HG02970 (cell line): Measurements from ENCODE around the gene ANKMY1.

Experiments used
- ATAC-seq: cut with Tn5 transposase; IDR thresholded peaks from one replicate; pipeline ENCODE4 v1.9.1; 2021; ENCODE audit warnings: mild to moderate bottlenecking, moderate library complexity, moderate number of reproducible peaks; ENCODE audit not compliant: unreplicated experiment, low FRiP score

The ANKMY1 gene

DNA sequence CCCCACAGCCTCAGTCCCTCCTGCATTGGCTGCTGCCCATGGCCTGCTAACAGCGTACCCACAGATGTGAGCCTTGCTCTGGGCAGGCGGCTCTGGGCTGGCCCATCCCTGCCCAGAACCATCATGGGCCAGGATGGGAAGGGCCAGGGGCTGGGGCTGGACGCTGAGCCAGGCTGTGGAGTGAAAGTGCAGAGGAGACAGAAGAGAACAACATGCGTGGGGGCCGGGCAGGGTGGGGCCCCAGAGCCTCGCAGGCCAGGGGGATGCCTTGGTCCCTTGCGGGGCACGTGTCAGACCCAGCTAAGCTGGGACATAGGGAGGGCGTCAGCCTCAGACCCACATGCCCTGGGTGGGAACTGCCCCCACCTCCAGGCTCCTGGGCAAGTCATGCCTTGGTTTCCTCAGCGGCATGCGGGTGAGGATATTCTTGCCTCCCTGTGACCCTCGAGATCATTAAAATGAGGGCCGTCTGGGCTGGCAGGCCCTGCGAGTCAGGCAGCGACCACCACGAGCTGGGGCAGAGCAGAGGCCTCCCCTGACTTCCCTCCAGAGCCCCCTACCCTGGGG is 95.0 kb downstream of the ANKMY1 start:
- ATAC-seq, result no peak

DNA sequence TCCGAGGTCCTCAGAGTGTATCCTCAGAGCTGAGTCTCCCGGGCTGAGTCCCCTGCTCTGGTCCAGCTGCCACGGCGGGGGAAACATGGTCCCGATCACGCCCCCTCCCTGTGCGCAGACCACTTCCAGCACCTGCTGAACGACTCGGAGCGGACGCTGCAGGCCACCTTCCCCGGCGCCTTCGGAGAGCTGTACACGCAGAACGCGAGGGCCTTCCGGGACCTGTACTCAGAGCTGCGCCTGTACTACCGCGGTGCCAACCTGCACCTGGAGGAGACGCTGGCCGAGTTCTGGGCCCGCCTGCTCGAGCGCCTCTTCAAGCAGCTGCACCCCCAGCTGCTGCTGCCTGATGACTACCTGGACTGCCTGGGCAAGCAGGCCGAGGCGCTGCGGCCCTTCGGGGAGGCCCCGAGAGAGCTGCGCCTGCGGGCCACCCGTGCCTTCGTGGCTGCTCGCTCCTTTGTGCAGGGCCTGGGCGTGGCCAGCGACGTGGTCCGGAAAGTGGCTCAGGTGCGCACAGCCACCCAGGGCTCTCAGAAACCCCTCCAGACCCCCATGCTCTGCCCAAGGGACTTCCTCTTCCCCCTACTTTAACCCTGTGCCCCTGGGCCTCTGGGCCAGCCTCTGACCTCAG is 95.6 kb downstream of the ANKMY1 start:
- no peak for ATAC-seq

DNA sequence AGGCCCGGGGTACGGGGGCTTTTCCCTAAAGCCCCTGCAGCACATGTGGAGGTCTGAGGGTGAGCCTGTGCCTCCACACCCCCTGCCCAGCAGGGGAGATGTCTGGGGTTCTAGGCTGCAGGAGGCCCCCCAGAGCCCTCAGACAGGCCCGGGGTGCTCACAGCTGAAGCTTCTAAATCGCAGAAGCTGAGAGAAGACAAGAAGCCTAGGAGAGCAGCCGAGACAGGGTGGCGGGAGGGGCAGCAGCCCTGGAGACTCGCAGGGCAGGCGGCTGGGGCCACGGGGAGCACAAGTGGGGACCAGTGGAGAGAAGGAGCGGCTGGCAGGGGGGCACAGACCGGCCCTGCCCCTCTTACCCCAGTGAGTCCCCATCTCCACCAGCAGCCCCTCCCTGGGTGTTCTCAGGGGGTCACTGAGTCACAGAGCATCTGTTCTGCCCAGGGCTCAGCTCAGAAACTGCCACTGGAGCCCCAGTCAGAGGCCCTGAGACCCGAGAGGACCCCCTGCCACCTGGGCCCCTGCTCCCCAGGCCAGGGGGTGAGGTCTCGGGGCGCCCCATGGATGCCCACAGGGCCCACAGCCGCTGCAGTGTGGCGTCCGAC is 96.2 kb downstream of the ANKMY1 start:
- ATAC-seq, result no peak

DNA sequence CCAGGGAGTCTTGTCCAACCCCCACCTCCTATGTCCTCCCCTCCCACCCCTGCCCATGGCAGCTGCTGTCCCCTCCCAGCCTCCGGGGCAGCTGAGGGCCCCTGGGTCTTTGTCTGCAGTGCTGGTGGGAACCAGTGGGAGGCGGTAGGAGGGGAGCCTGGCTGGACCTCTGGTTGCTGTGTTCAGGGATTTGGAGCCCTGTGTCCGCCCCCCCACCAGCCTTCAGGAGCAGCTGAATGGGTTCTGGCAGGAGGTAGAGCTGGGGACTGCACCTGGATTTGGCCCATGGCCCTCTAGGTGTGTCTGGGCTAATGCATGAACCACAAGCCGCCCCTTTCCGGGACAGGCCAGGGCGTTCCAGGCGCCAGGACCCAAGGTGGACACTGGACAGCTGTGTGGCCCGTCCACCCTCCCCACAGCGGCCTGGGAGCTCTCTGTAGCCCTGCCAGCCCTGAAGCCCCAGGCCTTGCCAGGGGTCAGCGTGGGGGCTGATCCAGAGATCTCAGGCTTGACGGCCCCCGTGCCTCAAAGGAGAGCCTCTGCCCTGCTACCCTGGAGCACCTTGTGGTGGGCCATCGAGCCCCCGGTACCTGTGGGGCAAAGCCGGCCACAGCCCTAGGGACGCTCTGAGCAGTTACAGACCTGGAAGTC is 96.9 kb downstream of the ANKMY1 start:
- no peak for ATAC-seq

DNA sequence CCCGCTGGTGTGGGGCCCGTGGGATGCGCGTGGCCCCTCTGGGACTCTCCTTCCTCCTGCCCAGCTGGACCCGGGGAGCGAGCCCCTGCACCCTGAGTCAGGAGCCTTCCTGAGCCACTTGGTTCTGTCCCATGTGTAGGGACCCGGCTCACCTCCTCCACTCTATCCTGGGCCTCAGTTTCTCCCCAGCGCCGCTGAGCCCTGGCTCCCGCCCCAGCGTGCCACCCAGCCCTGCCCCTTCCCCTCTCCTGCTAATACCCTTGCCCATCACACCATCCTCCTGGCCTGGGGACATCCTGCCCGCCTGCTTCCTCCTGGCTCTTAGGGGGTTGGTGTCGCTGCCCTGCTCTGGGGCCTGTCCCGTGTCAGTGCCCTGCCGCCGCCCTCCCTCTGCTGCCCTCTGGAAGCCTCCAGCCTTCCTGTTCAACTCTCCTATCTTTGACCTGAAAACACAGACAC is 97.5 kb downstream of the ANKMY1 start:
- no peak for ATAC-seq

DNA sequence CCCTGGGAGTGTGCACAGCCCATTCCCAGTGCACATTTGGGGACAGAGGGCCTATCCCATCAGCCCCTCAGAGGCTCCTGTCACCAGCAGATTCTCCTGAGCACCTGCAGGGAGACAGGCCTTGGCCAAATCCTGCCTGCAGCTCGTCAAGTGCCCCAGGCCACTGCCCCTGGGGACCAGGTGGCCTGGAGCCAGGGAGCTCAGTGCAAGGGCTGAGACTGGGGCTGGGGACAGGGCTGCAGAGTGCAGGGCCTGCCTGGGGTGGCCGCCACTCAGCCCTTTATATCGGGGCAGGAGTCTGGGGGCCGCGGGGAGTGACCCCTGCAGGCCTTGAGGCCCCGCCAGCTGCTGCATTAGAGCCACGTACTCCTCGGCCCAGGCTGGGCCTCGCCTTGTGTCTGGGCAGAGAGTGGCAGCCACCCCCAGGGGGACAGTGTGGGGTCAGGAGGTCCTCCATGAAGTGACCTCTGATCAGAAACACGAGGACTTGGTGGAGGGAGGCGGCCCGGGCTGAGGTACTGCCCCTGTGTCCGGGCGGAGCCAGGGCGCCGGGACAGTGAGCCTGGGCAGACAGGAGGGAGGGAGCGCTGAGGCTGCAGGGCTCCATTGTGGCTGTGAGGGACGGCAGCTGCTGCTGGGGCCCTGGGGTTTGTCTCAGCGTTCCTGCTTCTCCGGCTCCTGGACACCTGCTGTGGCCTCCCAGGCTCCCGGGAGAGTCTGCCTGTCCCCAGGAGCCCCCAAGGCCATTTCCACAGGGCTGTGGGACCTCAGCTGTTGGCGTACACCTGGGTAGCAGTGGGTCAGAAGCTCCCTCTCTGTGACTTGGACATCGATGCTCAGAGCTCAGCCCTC is 98.2 kb downstream of the ANKMY1 start:
- ATAC-seq, result no peak

DNA sequence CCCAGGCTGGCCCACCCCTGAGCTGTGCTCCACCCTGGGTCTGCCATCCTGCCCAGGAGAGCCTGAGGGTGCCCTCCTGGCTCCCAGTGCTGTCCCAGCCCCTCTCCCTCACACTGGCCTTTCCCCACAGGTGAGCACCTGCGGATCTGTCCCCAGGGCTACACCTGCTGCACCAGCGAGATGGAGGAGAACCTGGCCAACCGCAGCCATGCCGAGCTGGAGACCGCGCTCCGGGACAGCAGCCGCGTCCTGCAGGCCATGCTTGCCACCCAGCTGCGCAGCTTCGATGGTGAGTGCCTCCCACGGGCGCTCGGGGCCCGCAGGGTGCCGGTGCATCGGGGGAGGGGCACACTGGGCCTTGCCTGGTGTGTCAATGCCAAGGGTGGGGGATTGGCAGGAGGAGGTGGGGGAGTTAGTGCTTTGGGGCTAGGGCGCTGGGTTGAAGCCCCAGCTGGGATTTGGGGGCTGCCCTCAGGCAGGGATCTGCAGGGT is 98.8 kb downstream of the ANKMY1 start:
- ATAC-seq, result no peak

DNA sequence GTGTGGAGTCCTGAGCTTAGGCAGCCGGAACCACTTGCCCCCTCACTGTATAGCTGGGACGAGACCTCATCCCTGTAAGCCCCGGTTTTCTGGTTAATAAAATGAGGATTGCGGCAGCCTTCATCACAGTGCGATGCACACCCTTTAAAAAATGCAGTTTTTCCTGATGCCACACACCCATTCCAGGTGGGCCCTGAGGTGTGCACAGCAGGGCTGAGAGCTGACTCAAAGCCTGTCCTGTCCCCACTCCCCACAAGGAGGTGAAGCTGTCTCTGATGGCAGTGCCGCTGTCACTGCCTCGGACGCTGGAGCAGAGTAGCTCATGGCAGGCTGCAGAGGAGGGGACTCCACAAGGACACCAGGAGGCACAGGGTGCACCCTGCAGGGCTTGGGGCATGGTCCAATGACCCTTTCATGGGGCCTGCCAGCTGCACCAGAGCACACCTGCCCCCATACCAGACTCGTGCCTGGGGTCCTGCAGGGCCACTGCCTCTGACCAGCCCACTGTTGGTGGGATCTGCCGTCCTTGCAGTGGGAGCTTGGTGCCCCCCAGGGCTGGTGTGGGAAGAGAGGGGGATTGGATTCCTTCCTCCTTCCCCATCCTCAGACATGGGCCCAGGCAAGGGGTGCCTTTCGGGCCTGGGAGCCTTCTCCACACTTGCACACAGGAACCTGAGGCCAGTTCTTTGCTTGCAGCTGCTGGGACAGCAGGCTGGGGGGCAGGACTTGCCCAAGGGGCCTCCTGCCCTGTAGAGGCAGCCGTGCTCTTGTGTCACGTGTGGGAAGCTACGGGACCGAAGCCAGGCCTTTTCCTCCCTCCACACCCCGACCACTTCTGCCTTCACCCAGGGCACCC is 99.5 kb downstream of the ANKMY1 start:
- no peak for ATAC-seq

DNA sequence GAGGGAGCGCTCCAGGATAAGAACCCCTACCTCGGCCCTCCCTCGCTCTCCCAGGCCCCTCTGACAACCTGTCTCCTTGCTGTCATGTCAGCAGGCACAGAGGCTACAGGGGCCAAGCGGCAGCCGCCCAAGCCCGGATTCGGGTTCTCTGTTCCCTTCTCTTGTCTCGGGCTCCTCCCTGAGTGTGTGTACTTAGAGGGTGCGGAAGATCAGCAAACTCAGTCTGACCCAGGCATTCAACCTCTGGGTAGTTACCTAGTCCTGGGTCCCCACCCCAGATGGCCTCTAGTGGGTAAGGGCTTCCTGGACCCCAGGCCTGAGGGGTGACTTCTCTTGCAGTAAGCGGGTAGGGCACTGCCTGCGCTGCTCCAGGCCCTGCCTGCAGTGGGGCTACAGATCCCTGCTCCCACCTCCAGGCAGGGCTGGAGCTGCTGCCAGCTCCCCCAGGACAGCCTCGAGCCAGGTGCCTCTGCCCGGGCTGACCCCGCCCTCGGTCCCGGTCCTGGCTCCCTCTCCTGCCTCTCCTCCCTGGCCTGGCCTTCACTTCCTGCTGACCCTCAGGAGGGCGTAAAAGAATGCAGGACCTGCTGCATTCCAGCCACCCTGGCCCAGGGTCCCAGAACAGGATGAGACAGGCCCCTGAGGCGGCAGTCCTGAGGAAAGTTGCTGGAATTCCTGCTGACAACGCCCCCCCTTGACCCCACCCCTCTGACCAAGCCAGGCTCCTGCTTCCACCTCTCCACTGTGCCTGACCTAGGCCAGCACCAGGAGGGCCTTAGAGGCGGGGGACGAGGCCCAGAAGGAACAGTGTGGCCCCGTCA is 100.4 kb downstream of the ANKMY1 start:
- no peak for ATAC-seq

DNA sequence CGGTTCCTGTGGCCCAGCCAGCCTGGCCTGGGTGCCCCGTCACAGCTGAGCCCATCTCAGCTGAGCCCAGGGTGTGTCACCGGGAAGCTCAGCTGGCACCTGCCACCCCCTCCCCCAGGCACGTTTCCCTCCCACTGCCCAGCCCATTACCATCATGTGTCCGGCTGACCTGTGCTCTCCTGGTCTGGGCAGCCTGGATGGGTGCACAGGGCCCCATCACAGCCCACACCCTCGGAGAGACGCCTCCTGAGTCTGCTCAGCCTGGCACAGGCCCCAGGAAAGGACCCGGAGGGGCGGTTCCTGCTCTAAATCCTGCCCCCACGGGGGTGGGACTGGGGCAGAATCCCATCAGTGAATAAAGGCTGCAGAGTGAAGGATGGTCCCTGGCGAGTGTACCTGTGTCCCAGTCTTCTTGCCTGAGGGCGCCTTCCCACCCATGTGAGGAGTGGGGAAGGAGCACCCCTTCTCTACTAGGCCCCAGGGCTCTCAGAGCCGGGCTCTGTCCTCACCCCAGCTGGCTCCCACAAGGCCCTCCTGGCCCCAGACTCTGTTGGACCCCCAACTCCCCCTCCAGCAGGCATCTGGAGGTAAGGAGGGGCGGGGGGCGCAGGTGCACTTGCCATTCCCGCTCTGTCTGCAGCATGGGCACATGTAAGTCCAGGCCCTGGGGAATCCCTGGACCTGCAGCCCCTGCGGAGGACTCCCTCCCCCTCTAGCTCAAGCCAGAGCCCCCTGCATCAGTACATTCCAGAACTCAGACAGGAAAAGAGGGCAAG is 101.2 kb downstream of the ANKMY1 start:
- ATAC-seq, result no peak

DNA sequence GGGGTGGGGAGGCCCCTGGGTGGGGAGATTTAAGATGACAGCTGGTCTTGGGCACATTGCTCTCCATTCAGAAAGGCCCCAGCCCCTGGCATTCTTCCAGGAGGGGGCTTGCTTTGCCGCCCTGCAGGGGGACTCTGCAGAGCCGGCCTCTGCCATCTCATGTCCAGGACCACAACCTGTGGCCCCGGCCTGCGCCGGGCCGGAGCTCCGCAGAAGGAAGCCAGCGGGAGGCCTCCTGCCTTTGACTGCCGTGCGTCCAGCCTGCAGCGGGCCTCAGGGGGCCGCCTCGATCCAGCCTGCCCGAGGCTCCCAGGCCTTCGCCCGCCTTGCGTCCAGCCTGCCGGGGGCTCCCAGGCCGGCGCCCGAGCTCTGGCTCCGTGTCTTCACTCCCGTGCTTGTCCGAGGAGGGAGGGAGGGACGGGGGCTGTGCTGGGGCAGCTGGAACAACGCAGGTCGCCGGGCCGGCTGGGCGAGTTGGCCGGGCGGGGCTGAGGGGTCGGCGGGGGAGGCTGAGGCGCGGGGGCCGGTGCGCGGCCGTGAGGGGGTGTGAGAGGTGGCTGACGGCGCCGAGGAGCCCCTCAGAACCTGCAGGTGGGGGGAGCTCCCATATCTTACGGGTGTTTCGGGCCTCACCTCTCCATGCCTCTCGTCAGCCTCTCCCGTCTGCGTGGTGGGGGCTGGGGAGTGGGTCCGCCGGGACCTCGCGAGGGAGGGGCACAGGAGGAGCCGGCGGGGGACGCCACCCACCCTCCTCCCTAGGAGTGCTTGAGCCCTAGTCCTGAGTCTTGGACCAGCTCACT is 101.9 kb downstream of the ANKMY1 start:
- no peak for ATAC-seq

DNA sequence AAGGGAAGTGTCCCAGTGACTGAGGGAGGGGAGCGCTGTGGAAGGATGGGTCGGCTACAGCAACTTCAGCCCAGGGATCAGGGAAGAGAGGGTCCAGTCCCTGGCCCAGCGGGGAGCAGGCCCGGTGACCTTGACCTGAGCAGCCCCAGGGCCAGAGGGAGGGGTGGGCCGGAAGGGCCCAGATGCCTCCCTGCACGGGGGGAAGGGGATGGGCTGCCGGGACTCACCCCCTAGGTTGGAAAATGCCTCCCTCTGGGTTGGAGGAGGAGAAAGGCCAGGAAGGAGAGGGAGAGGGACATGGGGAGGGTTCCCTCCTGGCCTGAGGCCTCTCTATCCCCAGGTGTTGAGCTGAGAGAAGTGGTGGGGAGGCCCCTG is 102.5 kb downstream of the ANKMY1 start:
- no peak for ATAC-seq

DNA sequence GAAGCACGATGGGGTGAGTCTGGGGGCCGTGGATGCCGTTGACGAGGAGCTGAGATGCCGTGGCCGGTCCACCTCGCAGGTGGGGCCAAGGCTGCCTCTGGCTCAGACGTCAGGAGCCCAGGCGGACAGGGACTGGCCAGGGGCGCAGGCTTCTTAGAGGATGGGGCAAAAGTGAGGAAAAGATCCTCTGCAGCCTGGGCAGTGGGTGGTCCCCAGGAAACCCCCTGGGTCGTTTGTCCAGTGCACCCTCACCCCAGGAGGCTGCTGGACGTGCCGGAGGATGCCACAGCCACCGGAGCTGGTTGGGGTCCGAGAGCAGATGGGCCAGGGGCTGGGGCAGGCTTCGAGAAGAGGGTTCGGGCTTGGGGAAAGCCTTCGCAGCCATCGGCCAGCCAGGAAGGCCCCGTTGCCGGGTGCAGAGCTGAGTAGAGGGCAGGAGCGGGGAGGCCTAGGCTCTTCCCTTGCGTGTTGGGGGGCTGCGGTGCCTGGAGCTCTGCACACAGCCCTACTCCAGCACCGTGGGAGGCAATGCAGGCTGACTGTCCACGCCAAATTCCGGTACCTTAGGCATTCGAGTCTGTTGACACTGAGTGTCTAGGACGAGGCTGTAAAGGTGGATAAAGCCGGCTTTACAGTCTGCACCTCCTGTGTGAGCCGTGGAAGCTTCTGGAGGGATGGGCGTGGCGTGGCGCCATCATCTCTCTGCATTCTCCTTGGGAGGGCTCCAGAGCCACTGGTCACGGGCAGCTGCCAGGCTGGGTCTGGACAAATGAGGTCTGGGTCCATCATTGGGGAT is 103.5 kb downstream of the ANKMY1 start:
- ATAC-seq, result no peak

DNA sequence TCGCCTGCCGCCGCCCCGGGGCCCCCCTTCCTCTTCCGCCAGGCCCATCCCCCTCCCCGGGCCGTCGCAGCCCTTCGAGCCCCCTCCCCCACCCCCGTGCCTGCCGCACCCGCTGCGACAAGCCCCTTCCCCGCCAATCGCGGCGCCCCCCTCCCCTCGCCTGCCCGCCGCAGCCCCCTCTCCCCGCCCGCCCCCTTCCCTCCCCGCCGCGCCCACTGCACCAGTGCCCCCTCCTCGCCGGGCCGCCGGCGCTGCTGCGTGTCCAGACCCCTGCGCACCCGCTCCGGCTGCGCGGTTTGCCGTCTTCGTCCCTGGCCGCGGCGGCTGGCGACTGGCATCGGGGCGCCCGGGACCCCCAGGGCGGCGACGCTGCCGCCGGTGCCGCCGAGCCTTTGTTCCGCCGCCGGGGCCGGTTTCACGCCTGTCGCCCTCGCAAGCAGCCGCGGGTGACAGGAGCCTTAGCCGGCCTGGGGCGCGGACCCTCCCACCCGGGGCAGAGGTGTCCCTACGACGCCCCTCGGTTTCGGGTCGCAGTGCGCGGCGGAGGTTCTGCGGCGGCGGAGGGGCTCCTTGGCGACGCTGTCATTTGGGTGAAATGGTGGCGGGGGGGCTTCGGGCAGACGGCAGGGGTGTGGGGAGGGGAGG is 104.2 kb downstream of the ANKMY1 start:
- ATAC-seq, result no peak

DNA sequence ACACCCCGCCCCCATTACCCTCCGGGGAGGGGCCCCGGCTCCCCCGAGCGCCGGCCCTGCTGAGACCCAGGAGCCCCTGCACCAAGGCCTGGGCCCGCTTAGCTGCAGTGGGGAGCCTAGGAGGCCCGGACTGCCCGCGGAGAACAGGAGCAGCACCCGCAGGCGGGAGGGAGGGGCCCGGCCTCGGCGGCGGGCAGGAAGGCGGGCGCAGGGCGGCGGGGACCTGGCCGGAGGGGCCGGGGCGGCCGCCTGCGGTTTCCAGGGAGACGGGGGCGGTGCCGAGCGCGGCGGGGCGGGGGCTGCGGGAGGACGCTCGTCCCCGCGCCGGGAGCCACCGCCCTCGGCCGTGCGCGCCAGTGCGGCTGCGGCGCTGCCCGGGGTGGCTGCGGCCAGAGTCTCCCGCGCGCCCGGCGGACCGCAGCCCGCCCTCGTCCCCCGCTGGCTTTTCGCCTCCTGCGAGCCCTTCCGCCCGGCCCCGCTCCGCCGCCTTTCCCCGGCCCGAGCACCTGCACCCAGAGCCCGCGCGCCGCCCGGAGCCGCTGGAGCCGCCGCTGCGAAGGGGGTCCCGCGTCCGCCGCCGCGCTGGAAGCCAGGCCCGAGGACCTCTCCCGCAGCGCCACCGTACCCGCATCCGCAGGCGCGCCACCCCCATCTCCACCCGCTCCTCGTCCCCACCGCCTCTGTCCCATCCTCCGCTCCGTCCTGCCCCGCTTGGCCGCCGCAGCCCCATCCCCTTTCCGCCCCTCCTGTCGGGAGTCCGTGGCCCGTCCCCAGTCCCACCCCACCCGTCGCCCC is 105.1 kb downstream of the ANKMY1 start:
- no peak for ATAC-seq
